ENCODE results near the gene FAHD1. TPM values are rescaled to one million over a fixed set of nuclear protein-coding genes. Genes with fewer than 3 reads are reported as not detected.
A peak's percentile ranks its signal among the peaks of the same experiment; 100 is the strongest.

The FAHD1 gene
- 10 to 100 TPM; 36.4 to 44.8 (median 37.8) TPM for polyA plus RNA-seq (ENCODE audit: insufficient read length in 3 of 3)
- long read RNA-seq, donor 1, transcript FAHD1-203 (1 exons, 1,974 nt) = major isoform, 31 of 31 reads
- long read RNA-seq, donor 1, partial matches to known transcripts = 0 of 31 reads
- long read RNA-seq, donor 1, other reads (novel, unspliced or antisense) = 0 of 31 reads
- long read RNA-seq, donor 2, transcript FAHD1-203 (1 exons, 1,974 nt) = major isoform, 44 of 44 reads
- long read RNA-seq, donor 2, partial matches to known transcripts = 0 of 44 reads
- long read RNA-seq, donor 2, other reads (novel, unspliced or antisense) = 0 of 44 reads
- long read RNA-seq, donor 3, transcript FAHD1-203 (1 exons, 1,974 nt) = major isoform, 79 of 80 reads
- long read RNA-seq, donor 3, partial matches to known transcripts = 0 of 80 reads
- long read RNA-seq, donor 3, other reads (novel, unspliced or antisense) = 0 of 80 reads
- long read RNA-seq, donor 4, transcript FAHD1-203 (1 exons, 1,974 nt) = major isoform, 25 of 26 reads
- long read RNA-seq, donor 4, partial matches to known transcripts = 0 of 26 reads
- long read RNA-seq, donor 4, other reads (novel, unspliced or antisense) = 0 of 26 reads
- long read RNA-seq, donor 5 = 0 reads
- long read RNA-seq, donor 6, transcript FAHD1-203 (1 exons, 1,974 nt) = major isoform, 66 of 68 reads
- long read RNA-seq, donor 6, partial matches to known transcripts = 0 of 68 reads
- long read RNA-seq, donor 6, other reads (novel, unspliced or antisense) = 0 of 68 reads
- long read RNA-seq, donor 7, transcript FAHD1-203 (1 exons, 1,974 nt) = major isoform, 59 of 60 reads
- long read RNA-seq, donor 7, partial matches to known transcripts = 0 of 60 reads
- long read RNA-seq, donor 7, other reads (novel, unspliced or antisense) = 0 of 60 reads
- long read RNA-seq, donor 8 = 0 reads
- long read RNA-seq, donor 9, transcript FAHD1-203 (1 exons, 1,974 nt) = major isoform, 45 of 45 reads
- long read RNA-seq, donor 9, partial matches to known transcripts = 0 of 45 reads
- long read RNA-seq, donor 9, other reads (novel, unspliced or antisense) = 0 of 45 reads
- long read RNA-seq, donor 10, transcript FAHD1-203 (1 exons, 1,974 nt) = major isoform, 72 of 74 reads
- long read RNA-seq, donor 10, partial matches to known transcripts = 0 of 74 reads
- long read RNA-seq, donor 10, other reads (novel, unspliced or antisense) = 0 of 74 reads
- long read RNA-seq, donor 11, transcript FAHD1-203 (1 exons, 1,974 nt) = major isoform, 29 of 30 reads
- long read RNA-seq, donor 11, partial matches to known transcripts = 0 of 30 reads
- long read RNA-seq, donor 11, other reads (novel, unspliced or antisense) = 0 of 30 reads
- long read RNA-seq, donor 12, transcript FAHD1-203 (1 exons, 1,974 nt) = major isoform, 33 of 34 reads
- long read RNA-seq, donor 12, partial matches to known transcripts = 0 of 34 reads
- long read RNA-seq, donor 12, other reads (novel, unspliced or antisense) = 0 of 34 reads
- long read RNA-seq, donor 13 = 0 reads
- long read RNA-seq, donor 14, transcript FAHD1-203 (1 exons, 1,974 nt) = major isoform, 39 of 40 reads
- long read RNA-seq, donor 14, partial matches to known transcripts = 0 of 40 reads
- long read RNA-seq, donor 14, other reads (novel, unspliced or antisense) = 0 of 40 reads
- long read RNA-seq, donor 15, transcript FAHD1-203 (1 exons, 1,974 nt) = major isoform, 13 of 13 reads
- long read RNA-seq, donor 15, partial matches to known transcripts = 0 of 13 reads
- long read RNA-seq, donor 15, other reads (novel, unspliced or antisense) = 0 of 13 reads
- long read RNA-seq, donor 16, transcript FAHD1-203 (1 exons, 1,974 nt) = major isoform, 109 of 111 reads
- long read RNA-seq, donor 16, partial matches to known transcripts = 0 of 111 reads
- long read RNA-seq, donor 16, other reads (novel, unspliced or antisense) = 0 of 111 reads

GRCh38 chr16:1826691-1827573 lies at the start of gene FAHD1, which contains the start of gene HAGH:
FAHD1 (plus strand) TSS chr16:1827206; CDS start chr16:1827239, 33 bp downstream.
HAGH (minus strand) TSS chr16:1826825; CDS start chr16:1826787, 38 bp downstream.
- peak; percentile 84 to 94 (median 91) for DNase-seq (ENCODE audit: extremely low read depth in 1 of 11, low read depth in 9 of 11, low spot score in 4 of 11)

GRCh38 chr16:1777375-1778199 lies 49.4 kb upstream of the FAHD1 start:
- DNase-seq (ENCODE audit: extremely low read depth in 1 of 11, low read depth in 9 of 11, low spot score in 4 of 11) = no peak

GRCh38 chr16:1778200-1779179 lies 48.5 kb upstream of the FAHD1 start:
- no peak for DNase-seq (ENCODE audit: extremely low read depth in 1 of 11, low read depth in 9 of 11, low spot score in 4 of 11)

GRCh38 chr16:1779234-1779701 lies 47.7 kb upstream of the FAHD1 start:
- no peak for DNase-seq (ENCODE audit: extremely low read depth in 1 of 11, low read depth in 9 of 11, low spot score in 4 of 11)

- DNase-seq (ENCODE audit: extremely low read depth in 1 of 11, low read depth in 9 of 11, low spot score in 4 of 11) = no peak
Measured at GRCh38 chr16:1779741-1780676, 47.0 kb upstream of the FAHD1 start.

- no peak for DNase-seq (ENCODE audit: extremely low read depth in 1 of 11, low read depth in 9 of 11, low spot score in 4 of 11)
Measured at GRCh38 chr16:1780677-1781072, 46.3 kb upstream of the FAHD1 start.

GRCh38 chr16:1781254-1781653 lies 45.8 kb upstream of the FAHD1 start:
- no peak for DNase-seq (ENCODE audit: extremely low read depth in 1 of 11, low read depth in 9 of 11, low spot score in 4 of 11)

GRCh38 chr16:1781758-1782407 lies 45.1 kb upstream of the FAHD1 start:
- no peak for DNase-seq (ENCODE audit: extremely low read depth in 1 of 11, low read depth in 9 of 11, low spot score in 4 of 11)

GRCh38 chr16:1782408-1783264 lies 44.4 kb upstream of the FAHD1 start, which contains the start of the genes NUBP2 and SPSB3:
NUBP2 (plus strand) TSS chr16:1782960; CDS start chr16:1783021, 61 bp downstream.
SPSB3 (minus strand) TSS chr16:1782571; CDS start chr16:1781483, 1,088 bp downstream.
- peak; percentile 98 to 100 (median 100) for DNase-seq (ENCODE audit: extremely low read depth in 1 of 11, low read depth in 9 of 11, low spot score in 4 of 11)

- DNase-seq (ENCODE audit: extremely low read depth in 1 of 11, low read depth in 9 of 11, low spot score in 4 of 11) = no peak
Measured at GRCh38 chr16:1784977-1785845, 41.8 kb upstream of the FAHD1 start.

GRCh38 chr16:1785846-1786170 lies 41.2 kb upstream of the FAHD1 start:
- DNase-seq (ENCODE audit: extremely low read depth in 1 of 11, low read depth in 9 of 11, low spot score in 4 of 11) = no peak
